ENCODE measurements around the gene FRG2. TPM values are rescaled to one million over a fixed set of nuclear protein-coding genes. Genes with fewer than 3 reads are reported as not detected.
"Not testable (repeated sequence)": the region's sequence is repeated elsewhere in the genome, so short reads cannot be mapped to it uniquely, and the experiment has no call there.

The FRG2 gene
- polyA plus RNA-seq (2012; rRNA removed), result not detected in 2 replicates
- 0.01 TPM in 1 of 2 replicates, not detected in the other for polyA plus RNA-seq (2012; cell fraction: cytosol; rRNA removed)
- polyA plus RNA-seq (2012; cell fraction: nucleus; rRNA removed), result not detected in 2 replicates

DNA sequence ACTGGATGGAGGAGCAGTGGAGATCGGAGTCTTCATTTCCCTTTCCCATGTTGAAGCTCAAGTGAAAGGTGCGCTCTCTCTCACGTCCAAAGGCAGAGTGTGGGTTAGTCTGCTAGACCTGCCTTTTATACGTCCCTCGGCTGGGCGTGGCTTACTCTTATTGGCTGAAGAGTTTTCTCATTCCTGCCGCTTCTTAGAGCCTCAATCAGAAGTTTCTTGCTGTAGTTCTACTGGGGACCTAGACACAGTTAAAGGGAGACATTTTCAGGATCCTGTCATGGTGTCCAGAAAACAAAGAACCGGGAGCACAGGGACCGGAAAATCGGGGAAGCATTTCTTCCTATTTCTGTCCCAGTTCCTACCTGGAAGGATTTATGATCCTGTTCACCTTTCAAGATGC, at the start of gene FRG2:
Gene FRG2 (minus strand): TSS at position 101 of the 400 bp plus-strand sequence. CDS start 52 bp downstream, at position 49.
- H3F3A ChIP-seq (replicated peaks; ENCODE audit: insufficient read depth); H4K20me1 ChIP-seq (ENCODE audit: insufficient read depth); H2AFZ ChIP-seq (ENCODE audit: low read depth); POLR2A ChIA-PET; H3K27me3 ChIP-seq (ENCODE audit: insufficient read depth); H3K27ac ChIP-seq (ENCODE audit: low read depth in 2 of 2, low read length in 1 of 2); H3K9me3 ChIP-seq; CTCF ChIA-PET; H3K36me3 ChIP-seq (replicated peaks in 1 of 2; ENCODE audit: control insufficient read depth in 1 of 2, insufficient read depth in 2 of 2, low read length in 1 of 2); H3K4me2 ChIP-seq; H3K9me2 ChIP-seq; H3K4me3 ChIP-seq (ENCODE audit: low read depth in 2 of 2, low read length in 1 of 2); DNase-seq; H3K9ac ChIP-seq; H3K79me2 ChIP-seq (ENCODE audit: insufficient read depth); H3K4me1 ChIP-seq (ENCODE audit: control insufficient read depth in 1 of 2, insufficient read depth in 2 of 2, low read depth in 1 of 2, low read length in 1 of 2): not testable (repeated sequence)
- no CpG with 5 or more reads among the region's 10 CpGs for WGBS (ENCODE audit: low lambda C conversion rate)

DNA sequence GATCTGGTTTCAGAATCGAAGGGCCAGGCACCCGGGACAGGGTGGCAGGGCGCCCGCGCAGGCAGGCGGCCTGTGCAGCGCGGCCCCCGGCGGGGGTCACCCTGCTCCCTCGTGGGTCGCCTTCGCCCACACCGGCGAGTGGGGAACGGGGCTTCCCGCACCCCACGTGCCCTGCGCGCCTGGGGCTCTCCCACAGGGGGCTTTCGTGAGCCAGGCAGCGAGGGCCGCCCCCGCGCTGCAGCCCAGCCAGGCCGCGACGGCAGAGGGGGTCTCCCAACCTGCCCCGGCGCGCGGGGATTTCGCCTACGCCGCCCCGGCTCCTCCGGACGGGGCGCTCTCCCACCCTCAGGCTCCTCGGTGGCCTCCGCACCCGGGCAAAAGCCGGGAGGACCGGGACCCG, 41.3 kb upstream of the FRG2 start:
- H3K27ac ChIP-seq (ENCODE audit: low read depth in 2 of 2, low read length in 1 of 2); H3K27me3 ChIP-seq (ENCODE audit: insufficient read depth); DNase-seq; H4K20me1 ChIP-seq (ENCODE audit: insufficient read depth); H3K4me1 ChIP-seq (ENCODE audit: control insufficient read depth in 1 of 2, insufficient read depth in 2 of 2, low read depth in 1 of 2, low read length in 1 of 2); H3K36me3 ChIP-seq (replicated peaks in 1 of 2; ENCODE audit: control insufficient read depth in 1 of 2, insufficient read depth in 2 of 2, low read length in 1 of 2); H3K9me2 ChIP-seq; H2AFZ ChIP-seq (ENCODE audit: low read depth); H3F3A ChIP-seq (replicated peaks; ENCODE audit: insufficient read depth); H3K4me2 ChIP-seq; H3K9ac ChIP-seq; H3K79me2 ChIP-seq (ENCODE audit: insufficient read depth); H3K4me3 ChIP-seq (ENCODE audit: low read depth in 2 of 2, low read length in 1 of 2); CTCF ChIA-PET; H3K9me3 ChIP-seq; POLR2A ChIA-PET: not testable (repeated sequence)
- 60% methylated on average over 40 of the region's 45 CpGs for WGBS (ENCODE audit: low lambda C conversion rate)

DNA sequence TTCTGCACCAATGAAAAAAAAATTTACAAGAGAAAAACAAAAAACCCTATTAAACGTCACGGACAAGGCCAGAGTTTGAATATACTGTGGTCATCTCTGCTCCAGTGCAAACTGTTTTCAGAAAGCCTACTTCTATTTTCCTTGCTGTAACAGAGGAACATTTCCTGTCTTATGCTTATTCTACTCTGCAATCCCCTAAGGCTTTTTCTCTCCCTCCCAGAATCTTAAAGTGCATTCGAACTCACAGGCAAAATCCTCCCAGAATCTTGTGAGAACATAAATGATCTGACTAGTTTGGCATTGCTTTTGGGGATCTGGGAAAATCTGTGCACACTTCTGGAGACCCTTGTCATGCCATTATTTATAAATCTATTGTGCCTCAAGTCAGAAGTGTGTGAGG, 37.7 kb upstream of the FRG2 start:
- H3K79me2 ChIP-seq (ENCODE audit: insufficient read depth); H3K4me3 ChIP-seq (ENCODE audit: low read depth in 2 of 2, low read length in 1 of 2); H3K27ac ChIP-seq (ENCODE audit: low read depth in 2 of 2, low read length in 1 of 2): not testable (repeated sequence)

DNA sequence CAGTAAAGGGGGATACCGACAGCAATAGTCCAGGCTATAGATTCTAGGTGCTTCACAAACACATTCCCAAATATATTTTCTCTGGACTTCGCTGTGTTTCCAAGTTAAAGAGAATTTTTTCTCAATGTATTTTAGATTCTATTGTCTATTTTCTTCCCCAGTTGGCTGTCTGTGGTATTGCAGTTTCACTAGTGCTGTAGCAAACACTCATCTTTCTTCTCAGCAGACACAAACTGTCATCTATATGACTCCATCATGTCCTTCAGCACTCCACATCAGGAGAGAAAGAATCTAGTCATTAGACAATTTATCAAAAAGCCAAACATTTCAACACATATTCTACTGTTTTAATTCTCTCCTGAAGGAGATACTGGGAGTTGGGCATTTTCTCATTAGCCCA, 37.3 kb upstream of the FRG2 start, which contains the start of gene DBET:
Gene DBET (plus strand): TSS at position 161 of the 400 bp plus-strand sequence.
- H3K9me3 ChIP-seq; H2AFZ ChIP-seq (ENCODE audit: low read depth); H3K27me3 ChIP-seq (ENCODE audit: insufficient read depth); H3K4me1 ChIP-seq (ENCODE audit: control insufficient read depth in 1 of 2, insufficient read depth in 2 of 2, low read depth in 1 of 2, low read length in 1 of 2); H3K9ac ChIP-seq; H3F3A ChIP-seq (replicated peaks; ENCODE audit: insufficient read depth); DNase-seq; CTCF ChIA-PET; H3K27ac ChIP-seq (ENCODE audit: low read depth in 2 of 2, low read length in 1 of 2); H3K9me2 ChIP-seq; H3K79me2 ChIP-seq (ENCODE audit: insufficient read depth); H3K4me2 ChIP-seq; H3K36me3 ChIP-seq (replicated peaks in 1 of 2; ENCODE audit: control insufficient read depth in 1 of 2, insufficient read depth in 2 of 2, low read length in 1 of 2); POLR2A ChIA-PET; H3K4me3 ChIP-seq (ENCODE audit: low read depth in 2 of 2, low read length in 1 of 2); H4K20me1 ChIP-seq (ENCODE audit: insufficient read depth): not testable (repeated sequence)
- WGBS (ENCODE audit: low lambda C conversion rate), result 0% methylated on average over 2 of the region's 2 CpGs

More for the DNA sequence above, 37.7 kb upstream of the FRG2 start:
- H3K4me1 ChIP-seq (ENCODE audit: control insufficient read depth in 1 of 2, insufficient read depth in 2 of 2, low read depth in 1 of 2, low read length in 1 of 2); H3K9ac ChIP-seq; DNase-seq; H2AFZ ChIP-seq (ENCODE audit: low read depth); H3K4me2 ChIP-seq; H3K27me3 ChIP-seq (ENCODE audit: insufficient read depth); CTCF ChIA-PET; H3K36me3 ChIP-seq (replicated peaks in 1 of 2; ENCODE audit: control insufficient read depth in 1 of 2, insufficient read depth in 2 of 2, low read length in 1 of 2); H3F3A ChIP-seq (replicated peaks; ENCODE audit: insufficient read depth); H3K9me2 ChIP-seq; H4K20me1 ChIP-seq (ENCODE audit: insufficient read depth); POLR2A ChIA-PET; H3K9me3 ChIP-seq: not testable (repeated sequence)
- 3% methylated on average over 3 of the region's 3 CpGs for WGBS (ENCODE audit: low lambda C conversion rate)

DNA sequence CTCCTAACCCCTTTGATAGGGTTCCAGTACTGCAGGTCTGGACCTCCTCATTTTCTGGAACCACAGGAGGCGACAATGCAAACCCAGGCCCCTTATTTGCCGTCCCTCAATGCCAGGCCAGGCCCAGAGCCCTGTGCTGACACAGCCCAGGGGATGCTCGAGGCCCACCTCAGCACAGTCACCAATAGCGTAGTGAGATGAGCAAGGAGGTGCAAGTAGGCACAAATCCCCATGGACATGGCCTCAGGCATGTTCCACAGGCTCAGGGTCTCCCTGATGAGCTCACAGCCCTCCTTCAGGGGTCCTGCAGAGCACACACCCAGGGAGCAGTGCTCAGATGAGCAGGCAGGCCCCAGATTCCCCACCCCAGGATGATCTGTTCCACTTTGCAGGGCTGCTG, 31.9 kb upstream of the FRG2 start:
- POLR2A ChIA-PET; H3K9me2 ChIP-seq; H3K4me3 ChIP-seq (ENCODE audit: low read depth in 2 of 2, low read length in 1 of 2); H3K27ac ChIP-seq (ENCODE audit: low read depth in 2 of 2, low read length in 1 of 2); H3K4me2 ChIP-seq; H3K4me1 ChIP-seq (ENCODE audit: control insufficient read depth in 1 of 2, insufficient read depth in 2 of 2, low read depth in 1 of 2, low read length in 1 of 2); H3K27me3 ChIP-seq (ENCODE audit: insufficient read depth); H3K79me2 ChIP-seq (ENCODE audit: insufficient read depth); H3K9me3 ChIP-seq; H3K36me3 ChIP-seq (replicated peaks in 1 of 2; ENCODE audit: control insufficient read depth in 1 of 2, insufficient read depth in 2 of 2, low read length in 1 of 2); CTCF ChIA-PET; H2AFZ ChIP-seq (ENCODE audit: low read depth); H4K20me1 ChIP-seq (ENCODE audit: insufficient read depth); DNase-seq; H3F3A ChIP-seq (replicated peaks; ENCODE audit: insufficient read depth); H3K9ac ChIP-seq: not testable (repeated sequence)
- 20% methylated on average over 2 of the region's 4 CpGs for WGBS (ENCODE audit: low lambda C conversion rate)

DNA sequence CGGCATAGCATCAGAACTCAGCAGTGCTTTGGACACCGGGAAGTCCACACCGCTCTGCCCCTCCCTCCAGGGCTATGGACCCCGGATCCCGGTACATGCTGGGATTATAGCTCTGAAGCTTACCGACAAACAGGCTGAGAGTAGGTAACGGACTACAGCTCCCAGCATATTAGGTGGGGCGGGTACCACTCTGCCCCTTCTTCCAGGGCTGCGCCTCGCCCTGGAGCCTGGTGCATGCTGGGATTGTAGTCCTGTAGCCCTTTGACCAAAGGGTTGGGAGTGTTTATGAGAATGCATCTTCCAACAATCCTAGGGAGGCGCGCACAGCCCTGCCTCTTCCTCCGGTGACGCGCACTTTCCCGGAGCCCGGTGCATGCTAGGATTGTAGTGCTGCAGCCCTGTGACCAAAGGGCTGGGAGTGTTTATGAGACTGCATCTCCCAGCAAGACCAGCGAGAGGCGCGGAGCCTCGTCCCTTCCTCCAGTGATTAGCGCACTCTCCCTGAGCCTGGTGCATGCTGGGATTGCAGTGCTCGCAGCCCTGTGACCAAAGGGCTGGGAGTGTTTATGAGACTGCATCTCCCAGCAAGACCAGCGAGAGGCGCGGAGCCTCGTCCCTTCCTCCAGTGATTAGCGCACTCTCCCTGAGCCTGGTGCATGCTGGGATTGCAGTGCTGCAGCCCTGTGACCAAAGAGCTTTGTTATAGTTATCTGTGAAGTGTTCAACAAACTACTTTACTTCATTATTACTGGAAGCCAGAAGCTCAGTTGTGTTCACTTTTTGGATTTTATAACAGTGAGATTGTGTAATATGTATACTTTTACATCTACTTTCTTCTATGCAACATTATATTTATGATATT, 22.6 kb upstream of the FRG2 start:
- WGBS (ENCODE audit: low lambda C conversion rate), result no CpG with 5 or more reads among the region's 28 CpGs
- H3K4me3 ChIP-seq (ENCODE audit: low read depth in 2 of 2, low read length in 1 of 2); CTCF ChIA-PET; H3K4me1 ChIP-seq (ENCODE audit: control insufficient read depth in 1 of 2, insufficient read depth in 2 of 2, low read depth in 1 of 2, low read length in 1 of 2); H3K4me2 ChIP-seq; H3K79me2 ChIP-seq (ENCODE audit: insufficient read depth); DNase-seq; H3K27me3 ChIP-seq (ENCODE audit: insufficient read depth); H3K9ac ChIP-seq; H2AFZ ChIP-seq (ENCODE audit: low read depth); H4K20me1 ChIP-seq (ENCODE audit: insufficient read depth); H3K9me3 ChIP-seq; H3K9me2 ChIP-seq; H3K36me3 ChIP-seq (replicated peaks in 1 of 2; ENCODE audit: control insufficient read depth in 1 of 2, insufficient read depth in 2 of 2, low read length in 1 of 2); H3F3A ChIP-seq (replicated peaks; ENCODE audit: insufficient read depth); H3K27ac ChIP-seq (ENCODE audit: low read depth in 2 of 2, low read length in 1 of 2); POLR2A ChIA-PET: not testable (repeated sequence)
